Loucy (cell line): Measurements from ENCODE around the gene GALNT18.

Experiments used
- H2AFZ ChIP-seq: fragments of 200-600 bp; sonication (generic); 2 replicates; pipeline ENCODE4 v1.6.0; 2016; ENCODE audit warnings: antibody characterized with exemption, mild to moderate bottlenecking, low read length, moderate library complexity
- H3F3A ChIP-seq: fragments of 200-600 bp; 2 replicates; pipeline ENCODE4 v1.6.0; 2016; ENCODE audit warnings: antibody characterized with exemption, low read depth, mild to moderate bottlenecking
- H3K27me3 ChIP-seq: fragments of 200-600 bp; sonication (generic); 2 replicates; pipeline ENCODE4 v1.6.1; 2014; ENCODE audit warnings: low read length, mild to moderate bottlenecking; ENCODE audit not compliant: insufficient read depth, poor library complexity, severe bottlenecking
- H3K36me3 ChIP-seq: fragments of 200-600 bp; sonication (generic); 2 replicates; pipeline ENCODE4 v1.6.1; 2016; ENCODE audit warnings: low read length; ENCODE audit not compliant: insufficient read depth
- H3K4me1 ChIP-seq: fragments of 200-600 bp; sonication (generic); 2 replicates; pipeline ENCODE4 v1.5.1; 2014; ENCODE audit warnings: low read length, mild to moderate bottlenecking; ENCODE audit not compliant: insufficient read depth, poor library complexity, severe bottlenecking
- H3K4me2 ChIP-seq: fragments of 200-600 bp; sonication (generic); 2 replicates; pipeline ENCODE4 v1.6.0; 2014; ENCODE audit warnings: antibody characterized with exemption, low read length, low read depth, mild to moderate bottlenecking; ENCODE audit not compliant: poor library complexity, severe bottlenecking
- H3K4me3 ChIP-seq: fragments of 200-600 bp; sonication (generic); 2 replicates; pipeline ENCODE4 v1.5.1; 2014; ENCODE audit warnings: low read length, mild to moderate bottlenecking, mixed read lengths; ENCODE audit not compliant: poor library complexity, severe bottlenecking
- H3K79me2 ChIP-seq: fragments of 200-600 bp; sonication (generic); 2 replicates; pipeline ENCODE4 v1.6.1; 2014; ENCODE audit warnings: low read length; ENCODE audit not compliant: insufficient read depth
- H3K9ac ChIP-seq: fragments of 200-600 bp; sonication (generic); 2 replicates; pipeline ENCODE4 v1.6.0; 2014; ENCODE audit warnings: mild to moderate bottlenecking, low read depth, low read length, moderate library complexity; ENCODE audit not compliant: poor library complexity, severe bottlenecking
- H3K9me2 ChIP-seq: fragments of 200-600 bp; sonication (generic); replicated peaks from 2 replicates; pipeline ENCODE4 v1.6.1; 2016; ENCODE audit warnings: low read depth, low read length, mixed read lengths
- H3K9me3 ChIP-seq: fragments of 200-600 bp; sonication (generic); 2 replicates; pipeline ENCODE4 v1.6.1; 2014; ENCODE audit warnings: mild to moderate bottlenecking, antibody characterized with exemption, low read length, low read depth; ENCODE audit not compliant: insufficient read depth
- H4K20me1 ChIP-seq: fragments of 200-600 bp; sonication (generic); 2 replicates; pipeline ENCODE4 v1.6.0; 2014; ENCODE audit warnings: antibody characterized with exemption, low read length, mild to moderate bottlenecking; ENCODE audit not compliant: insufficient read depth, poor library complexity, severe bottlenecking
- CTCF ChIP-seq: fragments of 200-600 bp; sonication (generic); conservative IDR thresholded peaks from 2 replicates; pipeline ENCODE4 v1.5.1; 2014; ENCODE audit warnings: mild to moderate bottlenecking, antibody characterized with exemption, low read length
- EZH2phosphoT487 ChIP-seq: fragments of 200-600 bp; IDR thresholded peaks from 2 replicates; pipeline ENCODE4 v1.6.1; 2018; ENCODE audit warnings: antibody characterized with exemption, mild to moderate bottlenecking, moderate library complexity, borderline replicate concordance

GALNT18 gene

DNA sequence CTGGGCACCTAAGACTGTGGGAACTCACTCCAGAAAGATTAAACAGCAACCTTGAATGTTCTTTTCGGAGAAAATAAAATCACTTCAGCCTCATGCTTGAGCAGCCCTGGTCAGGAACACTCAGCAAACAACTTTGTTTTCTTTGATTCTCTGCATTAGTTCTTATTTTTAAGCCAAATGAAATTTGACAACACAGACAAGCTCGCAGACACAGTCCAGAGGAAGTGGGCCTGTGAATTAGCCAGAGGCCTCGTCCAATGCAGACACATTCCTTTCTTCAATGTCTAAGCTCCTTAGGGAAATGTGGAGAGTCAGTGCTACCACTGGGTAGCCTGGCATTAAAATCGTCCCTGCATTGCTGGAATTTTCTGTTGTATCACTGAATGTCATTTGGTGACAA lies 205.9 kb downstream of the GALNT18 start:
- no peak overlapping the region for H3K4me2 ChIP-seq
- no peak overlapping the region for H3K9ac ChIP-seq
- H3K4me1 ChIP-seq = peaks cover 8% of the 10 kb centered on the region
- no peak overlapping the region for H3K4me3 ChIP-seq
- H2AFZ ChIP-seq = no peak overlapping the region
- no peaks in the 10 kb centered on the region for H4K20me1 ChIP-seq
- H3F3A ChIP-seq = no peaks in the 10 kb centered on the region
- no peaks in the 10 kb centered on the region for H3K9me3 ChIP-seq
- TF ChIP-seq EZH2phosphoT487 (no peak), CTCF (no peak)
- H3K9me2 ChIP-seq = no peaks in the 10 kb centered on the region
- H3K79me2 ChIP-seq = no peaks in the 10 kb centered on the region
- no peaks in the 10 kb centered on the region for H3K36me3 ChIP-seq
- H3K27me3 ChIP-seq = no peaks in the 10 kb centered on the region

GRCh38 chr11:11414996-11415395 lies 206.8 kb downstream of the GALNT18 start:
- Histone ChIP-seq H3K9me3 (no peaks in the 10 kb centered on the region), H2AFZ (no peak overlapping the region), H3K27me3 (no peaks in the 10 kb centered on the region), H3K9me2 (no peaks in the 10 kb centered on the region), H3K9ac (no peak overlapping the region), H3F3A (no peaks in the 10 kb centered on the region), H3K4me1 (peaks cover 8% of the 10 kb centered on the region), H3K4me3 (no peak overlapping the region), H3K79me2 (no peaks in the 10 kb centered on the region), H3K4me2 (no peak overlapping the region), H3K36me3 (no peaks in the 10 kb centered on the region), H4K20me1 (no peaks in the 10 kb centered on the region)
- no peak for TF ChIP-seq EZH2phosphoT487
- TF ChIP-seq CTCF = no peak

GRCh38 chr11:11413776-11414175 lies 208.0 kb downstream of the GALNT18 start:
- H3K27me3 ChIP-seq = no peaks in the 10 kb centered on the region
- no peak for TF ChIP-seq EZH2phosphoT487
- no peak for TF ChIP-seq CTCF
- H3K4me2 ChIP-seq = no peak overlapping the region
- no peaks in the 10 kb centered on the region for H4K20me1 ChIP-seq
- peaks cover 8% of the 10 kb centered on the region for H3K4me1 ChIP-seq
- H3K9ac ChIP-seq = no peak overlapping the region
- no peaks in the 10 kb centered on the region for H3K9me3 ChIP-seq
- H3K36me3 ChIP-seq = no peaks in the 10 kb centered on the region
- no peaks in the 10 kb centered on the region for H3F3A ChIP-seq
- no peaks in the 10 kb centered on the region for H3K79me2 ChIP-seq
- H2AFZ ChIP-seq = no peak overlapping the region
- H3K4me3 ChIP-seq = no peak overlapping the region
- no peaks in the 10 kb centered on the region for H3K9me2 ChIP-seq
